WTC11 (cell line): Measurements from ENCODE around the gene JHY. TPM values are rescaled to one million over a fixed set of nuclear protein-coding genes. Genes with fewer than 3 reads are reported as not detected.

Source experiments
- ATAC-seq: fragments of 200-7000 bp; cut with Tn5 transposase; 2 replicates; pipeline ENCODE4 v1.10.0; 2021; ENCODE audit warnings: mild to moderate bottlenecking, moderate library complexity
- CTCF ChIA-PET: fragments of 300-600 bp; sonication (Branson Sonifier 250); formaldehyde crosslinking; loops from one replicate; lab custom pipeline; 2021; ENCODE audit warnings: antibody characterized with exemption; lab: Charles Lee
- POLR2A ChIA-PET: fragments of 350-600 bp; sonication (Branson Sonifier 250); formaldehyde crosslinking; loops from one replicate; lab custom pipeline; 2021; ENCODE audit warnings: antibody characterized with exemption; lab: Charles Lee
- DNase-seq: peaks from one replicate; pipeline ENCODE4 v3.0.0; 2021; ENCODE audit warnings: low spot score
- H3K27ac Mint-ChIP-seq: 2 replicates; pipeline ENCODE4 v1.8.0; 2021; ENCODE audit warnings: mixed read lengths
- H3K27me3 Mint-ChIP-seq: 2 replicates; pipeline ENCODE4 v1.8.0; 2021; ENCODE audit warnings: low read depth, mild to moderate bottlenecking, moderate library complexity, mixed read lengths
- H3K36me3 Mint-ChIP-seq: 2 replicates; pipeline ENCODE4 v1.8.0; 2021; ENCODE audit warnings: mixed read lengths
- H3K4me1 Mint-ChIP-seq: 2 replicates; pipeline ENCODE4 v1.8.0; 2022; ENCODE audit warnings: mixed read lengths
- H3K4me3 Mint-ChIP-seq: 2 replicates; pipeline ENCODE4 v1.8.0; 2021; ENCODE audit warnings: mild to moderate bottlenecking, moderate library complexity, mixed read lengths
- H3K9me3 Mint-ChIP-seq: 2 replicates; pipeline ENCODE4 v1.8.0; 2021; ENCODE audit warnings: mixed read lengths
- ARID4B ChIP-seq: sonication (generic); formaldehyde crosslinking; IDR thresholded peaks from 2 replicates; pipeline ENCODE4 v1.8.0; 2023; ENCODE audit warnings: missing genetic modification reagents, mild to moderate bottlenecking, borderline replicate concordance
- ATF1 ChIP-seq: sonication (generic); formaldehyde crosslinking; IDR thresholded peaks from 2 replicates; pipeline ENCODE4 v1.8.1; 2023; ENCODE audit warnings: mild to moderate bottlenecking, moderate library complexity, missing genetic modification reagents
- CBFB ChIP-seq: sonication (generic); formaldehyde crosslinking; IDR thresholded peaks from 2 replicates; pipeline ENCODE4 v1.8.1; 2022; ENCODE audit warnings: mild to moderate bottlenecking, low read depth, missing genetic modification reagents
- CREM ChIP-seq: sonication (generic); formaldehyde crosslinking; IDR thresholded peaks from 2 replicates; pipeline ENCODE4 v1.8.1; 2022; ENCODE audit warnings: mild to moderate bottlenecking, missing genetic modification reagents, moderate library complexity
- E2F4 ChIP-seq: sonication (generic); formaldehyde crosslinking; IDR thresholded peaks from 2 replicates; pipeline ENCODE4 v1.8.1; 2022; ENCODE audit warnings: low read depth, mild to moderate bottlenecking, moderate library complexity, missing genetic modification reagents, borderline replicate concordance
- E2F5 ChIP-seq: sonication (generic); formaldehyde crosslinking; IDR thresholded peaks from 2 replicates; pipeline ENCODE4 v1.8.1; 2022; ENCODE audit warnings: mild to moderate bottlenecking, moderate library complexity, missing genetic modification reagents
- EMX1 ChIP-seq: fragments of 250-450 bp; sonication (Bioruptor Pico); IDR thresholded peaks from 2 replicates; pipeline ENCODE4 v1.8.0; 2021; ENCODE audit warnings: mild to moderate bottlenecking
- ESRRA ChIP-seq: sonication (generic); formaldehyde crosslinking; IDR thresholded peaks from 2 replicates; pipeline ENCODE4 v1.8.1; 2022; ENCODE audit warnings: mild to moderate bottlenecking, missing genetic modification reagents, borderline replicate concordance
- ETV6 ChIP-seq: sonication (generic); formaldehyde crosslinking; IDR thresholded peaks from 2 replicates; pipeline ENCODE4 v1.8.1; 2022; ENCODE audit warnings: mild to moderate bottlenecking, missing genetic modification reagents
- FOXJ3 ChIP-seq: sonication (generic); formaldehyde crosslinking; IDR thresholded peaks from 2 replicates; pipeline ENCODE4 v1.9.0; 2021; ENCODE audit warnings: missing genetic modification reagents, mild to moderate bottlenecking, borderline replicate concordance
- FOXP1 ChIP-seq: sonication (generic); formaldehyde crosslinking; IDR thresholded peaks from 2 replicates; pipeline ENCODE4 v1.8.0; 2022; ENCODE audit warnings: missing genetic modification reagents, mild to moderate bottlenecking, moderate library complexity, borderline replicate concordance
- GABPB1 ChIP-seq: sonication (generic); formaldehyde crosslinking; IDR thresholded peaks from 2 replicates; pipeline ENCODE4 v1.8.1; 2023; ENCODE audit warnings: mild to moderate bottlenecking, missing genetic modification reagents
- GRHL2 ChIP-seq: fragments of 250-450 bp; sonication (Bioruptor Pico); IDR thresholded peaks from 2 replicates; pipeline ENCODE4 v1.8.0; 2022; ENCODE audit warnings: mild to moderate bottlenecking, moderate library complexity; ENCODE audit not compliant: insufficient replicate concordance, severe bottlenecking
- JAZF1 ChIP-seq: fragments of 250-450 bp; sonication (Bioruptor Pico); IDR thresholded peaks from 2 replicates; pipeline ENCODE4 v1.9.0; 2021; ENCODE audit warnings: moderate library complexity, mild to moderate bottlenecking, inconsistent platforms
- KAT7 ChIP-seq: sonication (generic); formaldehyde crosslinking; IDR thresholded peaks from 2 replicates; pipeline ENCODE4 v1.8.1; 2023; ENCODE audit warnings: missing genetic modification reagents, mild to moderate bottlenecking, borderline replicate concordance
- NFATC4 ChIP-seq: fragments of 250-450 bp; sonication (Bioruptor Pico); IDR thresholded peaks from 2 replicates; pipeline ENCODE4 v1.9.0; 2021; ENCODE audit warnings: mild to moderate bottlenecking
- NFE2L1 ChIP-seq: sonication (generic); formaldehyde crosslinking; IDR thresholded peaks from 2 replicates; pipeline ENCODE4 v1.8.1; 2023; ENCODE audit warnings: missing genetic modification reagents
- NFYB ChIP-seq: sonication (generic); formaldehyde crosslinking; conservative IDR thresholded peaks from 2 replicates; pipeline ENCODE4 v1.8.0; 2022; ENCODE audit warnings: low read depth, missing genetic modification reagents
- NR1H2 ChIP-seq: sonication (generic); formaldehyde crosslinking; IDR thresholded peaks from 2 replicates; pipeline ENCODE4 v1.9.0; 2021; ENCODE audit warnings: mild to moderate bottlenecking, moderate library complexity, missing genetic modification reagents
- NR3C1 ChIP-seq: sonication (generic); formaldehyde crosslinking; conservative IDR thresholded peaks from 2 replicates; pipeline ENCODE4 v1.8.1; 2023; ENCODE audit warnings: low read depth, mild to moderate bottlenecking, missing genetic modification reagents
- PREB ChIP-seq: sonication (generic); formaldehyde crosslinking; IDR thresholded peaks from 2 replicates; pipeline ENCODE4 v1.8.1; 2022; ENCODE audit warnings: mild to moderate bottlenecking, missing genetic modification reagents, moderate library complexity, borderline replicate concordance
- SMAD3 ChIP-seq: sonication (generic); formaldehyde crosslinking; IDR thresholded peaks from 2 replicates; pipeline ENCODE4 v1.8.0; 2022; ENCODE audit warnings: missing genetic modification reagents, mild to moderate bottlenecking, borderline replicate concordance
- ZBTB21 ChIP-seq: sonication (generic); formaldehyde crosslinking; IDR thresholded peaks from 2 replicates; pipeline ENCODE4 v1.8.1; 2023; ENCODE audit warnings: mild to moderate bottlenecking, missing genetic modification reagents, borderline replicate concordance
- ZMAT4 ChIP-seq: fragments of 250-450 bp; sonication (Bioruptor Pico); IDR thresholded peaks from 2 replicates; pipeline ENCODE4 v1.9.0; 2021; ENCODE audit warnings: mild to moderate bottlenecking
- ZNF416 ChIP-seq: fragments of 250-450 bp; sonication (Bioruptor Pico); IDR thresholded peaks from 2 replicates; pipeline ENCODE4 v1.9.0; 2021; ENCODE audit warnings: mild to moderate bottlenecking, inconsistent platforms
- total RNA-seq: library from RNA; stranded (reverse); gene quantifications from 3 replicates; pipeline ENCODE4 v1.2.3, GENCODE V29; 2021
- TF ChIP-seq, protein P1 (sequence below): sonication (generic); formaldehyde crosslinking; conservative IDR thresholded peaks from 2 replicates; pipeline ENCODE4 v1.8.1; 2022; ENCODE audit warnings: mild to moderate bottlenecking, missing genetic modification reagents

Gene JHY
- total RNA-seq, 1 experiment from 2014 or later, result 1.6 TPM

DNA sequence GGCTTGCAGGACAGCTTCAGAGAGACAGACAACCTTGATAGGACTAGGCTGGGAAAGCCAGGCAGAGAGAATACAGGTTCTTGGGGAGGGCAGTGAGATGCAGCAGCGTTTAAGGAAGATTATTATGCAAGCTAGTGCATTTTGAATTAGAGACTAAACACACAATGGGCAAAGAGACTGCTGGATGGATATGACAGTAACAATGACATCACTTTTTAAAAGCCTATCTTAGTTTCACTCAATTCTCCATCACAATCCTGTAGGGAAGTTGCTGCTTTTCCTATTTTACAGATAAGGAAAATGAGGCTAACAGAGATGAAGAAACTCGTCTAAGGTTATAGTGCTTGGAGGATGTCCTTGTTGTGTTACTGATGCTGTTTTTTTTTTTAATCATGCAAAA is 5.6 kb downstream of the JHY start:
- Mint-ChIP-seq H3K4me3 (no peak overlapping the region), H3K27me3 (no peaks in the 10 kb centered on the region; the same call in 1 of the 2 replicates), H3K27ac (no peak overlapping the region; the same call in 1 of the 2 replicates), H3K9me3 (no peaks in the 10 kb centered on the region), H3K36me3 (no peaks in the 10 kb centered on the region), H3K4me1 (peaks cover 16% of the 10 kb centered on the region)
- DNase-seq (no peak), ATAC-seq (no peak)
- CTCF ChIA-PET, result interaction anchor here (0.8 to 1.1 kb wide), 2 partner anchors 107 to 133 kb away, joined by 3 to 6 read pairs; no protein-coding TSS in a partner anchor
- POLR2A ChIA-PET, result interaction anchor here (0.7 kb wide), 1 partner anchor 23 kb away, joined by 3 read pairs; no protein-coding TSS in a partner anchor
- TF ChIP-seq PREB (CRISPR knock-in tag), result no peak
- TF ChIP-seq E2F5, result no peak
- no peak for TF ChIP-seq NFYB (CRISPR knock-in tag)
- no peak for TF ChIP-seq E2F4
- no peak for TF ChIP-seq CREM (CRISPR knock-in tag)
- no peak for TF ChIP-seq NR1H2
- TF ChIP-seq NR3C1, result no peak
- TF ChIP-seq KAT7 (CRISPR knock-in tag), result no peak
- no peak for TF ChIP-seq EMX1 (CRISPR knock-in tag)
- TF ChIP-seq JAZF1 (CRISPR knock-in tag), result no peak
- no peak for TF ChIP-seq CBFB (CRISPR knock-in tag)
- TF ChIP-seq GABPB1, result no peak
- no peak for TF ChIP-seq SMAD3 (CRISPR knock-in tag)
- TF ChIP-seq FOXJ3, result no peak
- no peak for TF ChIP-seq NFATC4 (CRISPR knock-in tag)
- TF ChIP-seq ATF1 (CRISPR knock-in tag), result no peak
- TF ChIP-seq ESRRA (CRISPR knock-in tag), result no peak
- TF ChIP-seq ZMAT4 (CRISPR knock-in tag), result no peak

DNA sequence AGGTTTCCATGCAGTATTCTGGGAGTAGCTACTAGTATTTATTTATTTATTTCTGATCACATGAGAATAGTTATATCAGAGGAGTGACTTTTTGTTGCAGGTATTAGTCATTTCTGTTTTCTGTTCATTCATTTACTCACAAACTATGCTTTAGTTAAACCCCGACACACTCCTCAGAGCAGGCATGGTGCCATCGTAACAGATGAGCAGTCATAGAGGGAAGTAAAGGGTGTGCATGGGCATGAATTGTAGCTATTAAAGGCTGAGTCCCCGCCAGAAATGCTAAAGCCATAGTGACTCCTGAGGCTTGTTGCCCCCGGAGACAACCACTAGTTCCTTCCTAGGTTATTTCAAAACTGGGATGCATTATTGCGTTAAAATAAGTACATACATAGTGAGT is 10.6 kb downstream of the JHY start:
- DNase-seq, result no peak
- TF ChIP-seq ZNF416 (CRISPR knock-in tag) (no peak), ZBTB21 (CRISPR knock-in tag) (no peak), ETV6 (no peak)
- TF ChIP-seq, all 79 proteins: peak for 0
- Mint-ChIP-seq H3K4me3 (no peak overlapping the region), H3K27me3 (no peaks in the 10 kb centered on the region), H3K27ac (no peak overlapping the region), H3K9me3 (no peaks in the 10 kb centered on the region), H3K36me3 (no peaks in the 10 kb centered on the region), H3K4me1 (no peaks in the 10 kb centered on the region)
- no peak for ATAC-seq
- ChIA-PET CTCF (interaction anchor here (1.1 kb wide), 1 partner anchor 161 kb away, joined by 4 read pairs; no protein-coding TSS in a partner anchor), POLR2A (no interaction called here)

GRCh38 chr11:122895563-122895962 is 13.0 kb downstream of the JHY start:
- ATAC-seq (no peak), DNase-seq (no peak)
- no peaks in the 10 kb centered on the region for H3K27me3 Mint-ChIP-seq
- H3K4me1 Mint-ChIP-seq, result no peaks in the 10 kb centered on the region
- no peak overlapping the region for H3K27ac Mint-ChIP-seq
- CTCF ChIA-PET, result interaction anchor here (1.3 kb wide), 1 partner anchor 125 kb away, joined by 4 read pairs; no protein-coding TSS in a partner anchor
- no peaks in the 10 kb centered on the region for H3K9me3 Mint-ChIP-seq
- POLR2A ChIA-PET, result no interaction called here
- H3K4me3 Mint-ChIP-seq, result no peak overlapping the region
- H3K36me3 Mint-ChIP-seq, result no peaks in the 10 kb centered on the region
- TF ChIP-seq FOXP1 (CRISPR knock-in tag) (no peak), ARID4B (CRISPR knock-in tag) (no peak), ATF1 (CRISPR knock-in tag) (no peak), GABPB1 (no peak), NFE2L1 (CRISPR knock-in tag) (no peak), GRHL2 (no peak)
- TF ChIP-seq, protein P1, sequence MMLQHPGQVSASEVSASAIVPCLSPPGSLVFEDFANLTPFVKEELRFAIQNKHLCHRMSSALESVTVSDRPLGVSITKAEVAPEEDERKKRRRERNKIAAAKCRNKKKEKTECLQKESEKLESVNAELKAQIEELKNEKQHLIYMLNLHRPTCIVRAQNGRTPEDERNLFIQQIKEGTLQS (CRISPR knock-in tag), result no peak
